Activated T-helper 2 cell treated with anti-CD3 and anti-CD28 coated beads, Interferon-gamma antibody, Interleukin-2, Interleukin-4, amounts not matched to agents 10 μg/mL and 5 μg/mL and 100 μg/mL, durations not matched to agents 14 hours and 24 hours and 36 hours (primary cell): ENCODE data around the gene ELK3. TPM values are rescaled to one million over a fixed set of nuclear protein-coding genes. Genes with fewer than 3 reads are reported as not detected.
"Not testable (repeated sequence)": the region's sequence is repeated elsewhere in the genome, so short reads cannot be mapped to it uniquely, and the experiment has no call there.

Source experiments
- DNase-seq: peaks from one replicate; pipeline ENCODE4 v3.0.0; 2021; ENCODE audit warnings: low spot score
- H3K27ac Mint-ChIP-seq: one replicate; pipeline ENCODE4 v1.8.0; 2021; ENCODE audit warnings: mixed read lengths
- H3K27me3 Mint-ChIP-seq: one replicate; pipeline ENCODE4 v1.8.0; 2021; ENCODE audit warnings: low read depth, mixed read lengths
- H3K36me3 Mint-ChIP-seq: one replicate; pipeline ENCODE4 v1.8.0; 2021; ENCODE audit warnings: low read depth, mixed read lengths
- H3K4me1 Mint-ChIP-seq: one replicate; pipeline ENCODE4 v1.8.0; 2021; ENCODE audit warnings: low read depth, mixed read lengths
- H3K4me3 Mint-ChIP-seq: one replicate; pipeline ENCODE4 v1.8.0; 2021; ENCODE audit warnings: low read depth, mild to moderate bottlenecking, moderate library complexity, mixed read lengths
- H3K9me3 Mint-ChIP-seq: one replicate; pipeline ENCODE4 v1.8.0; 2021; ENCODE audit warnings: mixed read lengths
- intact Hi-C: fragments of 100-400 bp; cut with micrococcal nuclease; formaldehyde crosslinking; loops from one replicate; pipeline ENCODE4 v1.15.1; 2023
- total RNA-seq: library from RNA; stranded (reverse); gene quantifications from 2 replicates; pipeline ENCODE4 v1.2.3, GENCODE V29; 2022

Gene ELK3
- total RNA-seq, 1 donor from 2014 or later = 39.7 TPM

GRCh38 chr12:96300064-96300463, 105.9 kb downstream of the ELK3 start:
- H3K4me1 Mint-ChIP-seq = peaks cover 15% of the 10 kb centered on the region
- no peaks in the 10 kb centered on the region for H3K9me3 Mint-ChIP-seq
- H3K27me3 Mint-ChIP-seq = no peaks in the 10 kb centered on the region
- H3K27ac Mint-ChIP-seq = no peak overlapping the region
- intact Hi-C loops = no loop called here
- no peak overlapping the region for H3K4me3 Mint-ChIP-seq
- no peak for DNase-seq
- H3K36me3 Mint-ChIP-seq = peaks cover 36% of the 10 kb centered on the region

GRCh38 chr12:96301732-96302131, 107.6 kb downstream of the ELK3 start:
- Mint-ChIP-seq H3K4me3 (no peak overlapping the region), H3K27me3 (no peaks in the 10 kb centered on the region), H3K9me3 (no peaks in the 10 kb centered on the region), H3K36me3 (peaks cover 32% of the 10 kb centered on the region), H3K27ac (no peak overlapping the region), H3K4me1 (peaks cover 10% of the 10 kb centered on the region)
- intact Hi-C loops = no loop called here
- no peak for DNase-seq

GRCh38 chr12:96302687-96303310, 108.6 kb downstream of the ELK3 start:
- Mint-ChIP-seq H3K4me3 (no peak overlapping the region), H3K27me3 (no peaks in the 10 kb centered on the region), H3K4me1 (peaks cover 10% of the 10 kb centered on the region)

GRCh38 chr12:96303653-96304052, 109.5 kb downstream of the ELK3 start:
- no peaks in the 10 kb centered on the region for H3K27me3 Mint-ChIP-seq
- peaks cover 28% of the 10 kb centered on the region for H3K36me3 Mint-ChIP-seq
- H3K9me3 Mint-ChIP-seq = no peaks in the 10 kb centered on the region
- DNase-seq = no peak
- no peak overlapping the region for H3K4me3 Mint-ChIP-seq
- no peak overlapping the region for H3K27ac Mint-ChIP-seq
- intact Hi-C loops = no loop called here
- H3K4me1 Mint-ChIP-seq = peaks cover 10% of the 10 kb centered on the region

More at GRCh38 chr12:96302687-96303310, 108.6 kb downstream of the ELK3 start:
- Mint-ChIP-seq H3K27ac (no peak overlapping the region), H3K9me3 (no peaks in the 10 kb centered on the region), H3K36me3 (peaks cover 28% of the 10 kb centered on the region)
- intact Hi-C loops = no loop called here
- DNase-seq = no peak

- no peaks in the 10 kb centered on the region for H3K9me3 Mint-ChIP-seq
- H3K36me3 Mint-ChIP-seq = peaks cover 27% of the 10 kb centered on the region
Measured at GRCh38 chr12:96305665-96306064, 111.5 kb downstream of the ELK3 start.

GRCh38 chr12:96308881-96309280, 114.7 kb downstream of the ELK3 start:
- peaks cover 22% of the 10 kb centered on the region for H3K36me3 Mint-ChIP-seq
- H3K27ac Mint-ChIP-seq = no peak overlapping the region
- DNase-seq = no peak
- H3K27me3 Mint-ChIP-seq = no peaks in the 10 kb centered on the region
- intact Hi-C loops = no loop called here
- no peaks in the 10 kb centered on the region for H3K9me3 Mint-ChIP-seq
- H3K4me3 Mint-ChIP-seq = no peak overlapping the region
- peaks cover 6% of the 10 kb centered on the region for H3K4me1 Mint-ChIP-seq

More at GRCh38 chr12:96305665-96306064, 111.5 kb downstream of the ELK3 start:
- Mint-ChIP-seq H3K27ac (no peak overlapping the region), H3K4me1 (peaks cover 9% of the 10 kb centered on the region), H3K27me3 (no peaks in the 10 kb centered on the region), H3K4me3 (no peak overlapping the region)
- intact Hi-C loops = no loop called here
- DNase-seq = no peak

- Mint-ChIP-seq H3K36me3 (peaks cover 22% of the 10 kb centered on the region), H3K27ac (no peak overlapping the region)
Measured at GRCh38 chr12:96310067-96310466, 115.9 kb downstream of the ELK3 start.

GRCh38 chr12:96311191-96311590, 117.0 kb downstream of the ELK3 start:
- no peak overlapping the region for H3K27ac Mint-ChIP-seq
- H3K9me3 Mint-ChIP-seq = no peaks in the 10 kb centered on the region
- peaks cover 13% of the 10 kb centered on the region for H3K4me1 Mint-ChIP-seq
- intact Hi-C loops = no loop called here
- H3K36me3 Mint-ChIP-seq = peaks cover 23% of the 10 kb centered on the region
- no peak overlapping the region for H3K4me3 Mint-ChIP-seq
- no peak for DNase-seq
- H3K27me3 Mint-ChIP-seq = no peaks in the 10 kb centered on the region

More at GRCh38 chr12:96310067-96310466, 115.9 kb downstream of the ELK3 start:
- Mint-ChIP-seq H3K9me3 (no peaks in the 10 kb centered on the region), H3K4me3 (no peak overlapping the region), H3K27me3 (no peaks in the 10 kb centered on the region), H3K4me1 (peaks cover 13% of the 10 kb centered on the region)
- DNase-seq = no peak
- intact Hi-C loops = no loop called here

GRCh38 chr12:96313606-96314005, 119.4 kb downstream of the ELK3 start:
- no peak overlapping the region for H3K4me3 Mint-ChIP-seq
- DNase-seq = no peak
- H3K27ac Mint-ChIP-seq = no peak overlapping the region
- peaks cover 3% of the 10 kb centered on the region for H3K9me3 Mint-ChIP-seq
- no peaks in the 10 kb centered on the region for H3K27me3 Mint-ChIP-seq
- peaks cover 12% of the 10 kb centered on the region for H3K4me1 Mint-ChIP-seq
- intact Hi-C loops = no loop called here
- H3K36me3 Mint-ChIP-seq = peaks cover 24% of the 10 kb centered on the region

- DNase-seq = no peak
- H3K27ac Mint-ChIP-seq = no peak overlapping the region
- peak overlapping the region; percentile 34 for H3K4me3 Mint-ChIP-seq
- peaks cover 3% of the 10 kb centered on the region for H3K9me3 Mint-ChIP-seq
- peaks cover 12% of the 10 kb centered on the region for H3K4me1 Mint-ChIP-seq
- peaks cover 18% of the 10 kb centered on the region for H3K36me3 Mint-ChIP-seq
- intact Hi-C loops = no loop called here
- no peaks in the 10 kb centered on the region for H3K27me3 Mint-ChIP-seq
Measured at GRCh38 chr12:96314723-96315122, 120.5 kb downstream of the ELK3 start.

GRCh38 chr12:96315741-96316481, 121.7 kb downstream of the ELK3 start:
- H3K27me3 Mint-ChIP-seq, H3K9me3 Mint-ChIP-seq, intact Hi-C loops: not testable (repeated sequence)
- H3K4me1 Mint-ChIP-seq = peaks cover 12% of the 10 kb centered on the region
- H3K27ac Mint-ChIP-seq = peak overlapping the region; percentile 76
- H3K36me3 Mint-ChIP-seq = peaks cover 15% of the 10 kb centered on the region
- H3K4me3 Mint-ChIP-seq = peak overlapping the region; percentile 84
- peak; percentile 14 for DNase-seq

- H3K4me1 Mint-ChIP-seq = peaks cover 15% of the 10 kb centered on the region
- DNase-seq, H3K9me3 Mint-ChIP-seq, H3K4me3 Mint-ChIP-seq, H3K27me3 Mint-ChIP-seq, intact Hi-C loops, H3K27ac Mint-ChIP-seq: not testable (repeated sequence)
- H3K36me3 Mint-ChIP-seq = peaks cover 26% of the 10 kb centered on the region
Measured at GRCh38 chr12:96317801-96318200, 123.6 kb downstream of the ELK3 start.
